GM18508 (cell line): ENCODE results near the gene TOR2A.

Experiments
- ATAC-seq: cut with Tn5 transposase; IDR thresholded peaks from one replicate; pipeline ENCODE4 v1.9.1; 2021; ENCODE audit warnings: moderate number of reproducible peaks; ENCODE audit not compliant: insufficient read depth, unreplicated experiment

The TOR2A gene

GRCh38 chr9:127723444-127723843 lies 11.7 kb downstream of the TOR2A start:
- ATAC-seq, result no peak

- no peak for ATAC-seq
These were observed 12.1 kb downstream of the TOR2A start for GRCh38 chr9:127723013-127723412.

- ATAC-seq, result no peak
These were observed 12.9 kb downstream of the TOR2A start for GRCh38 chr9:127722055-127722745.

DNA sequence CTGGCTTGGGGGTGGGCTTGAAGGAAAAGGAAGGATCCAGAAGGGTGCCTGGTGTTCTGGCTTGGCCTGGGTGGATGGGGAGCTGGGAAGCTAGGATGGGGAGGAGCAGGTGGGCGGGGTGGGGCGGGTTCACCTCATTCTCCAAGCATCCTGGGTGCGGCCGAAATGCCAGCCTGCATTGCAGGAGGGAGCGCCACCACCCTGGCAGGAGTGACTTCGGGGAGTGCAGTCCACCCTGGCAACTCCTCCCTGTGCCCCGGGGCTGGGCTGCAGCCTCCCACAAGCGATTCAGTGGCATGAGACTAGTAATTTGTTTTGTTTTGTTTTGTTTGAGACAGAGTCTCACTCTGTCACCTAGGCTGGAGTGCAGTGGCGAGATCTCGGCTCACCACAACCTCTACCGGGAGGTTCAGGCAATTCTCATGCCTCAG lies 13.7 kb downstream of the TOR2A start:
- ATAC-seq, result no peak

DNA sequence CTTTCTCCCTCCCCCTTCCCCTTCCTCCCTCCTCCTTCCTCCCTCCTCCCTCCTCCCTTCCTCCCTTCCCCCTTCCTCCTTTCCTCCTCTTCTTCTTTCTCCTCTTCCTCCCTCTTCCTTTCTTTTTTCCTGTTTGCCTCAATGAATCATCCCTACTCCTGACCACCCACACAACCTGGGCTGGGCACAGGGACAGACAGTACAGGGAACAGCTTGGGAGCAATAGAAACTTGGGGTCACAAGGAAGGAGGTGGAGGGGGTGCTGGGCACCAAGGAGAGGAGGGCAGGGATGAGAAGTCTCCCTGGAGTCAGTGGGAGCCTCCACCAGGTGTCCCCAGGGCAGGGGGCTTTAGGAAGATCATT lies 14.2 kb downstream of the TOR2A start:
- no peak for ATAC-seq

GRCh38 chr9:127720031-127720864 lies 14.8 kb downstream of the TOR2A start:
- ATAC-seq, result no peak

DNA sequence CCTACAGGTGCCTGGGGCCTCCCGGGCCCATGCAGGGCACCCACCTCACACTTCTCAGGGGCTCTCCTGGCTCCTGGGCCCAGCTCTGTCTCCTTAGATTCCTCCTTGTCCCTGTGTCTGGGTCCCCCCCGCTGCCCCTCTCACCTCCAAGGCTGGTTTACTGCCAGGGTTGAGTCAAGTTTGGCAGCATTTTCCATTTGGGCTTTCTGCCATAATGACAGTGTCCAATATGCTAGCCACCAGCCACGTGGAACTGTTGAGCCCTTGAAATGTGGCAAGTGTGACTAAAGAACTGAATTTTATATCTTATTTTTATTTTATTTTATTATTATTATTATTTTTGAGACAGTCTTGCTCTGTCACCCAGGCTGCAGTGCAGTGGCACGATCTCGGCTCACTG lies 17.3 kb downstream of the TOR2A start:
- ATAC-seq, result no peak

GRCh38 chr9:127716412-127716811 lies 18.7 kb downstream of the TOR2A start:
- ATAC-seq, result no peak

DNA sequence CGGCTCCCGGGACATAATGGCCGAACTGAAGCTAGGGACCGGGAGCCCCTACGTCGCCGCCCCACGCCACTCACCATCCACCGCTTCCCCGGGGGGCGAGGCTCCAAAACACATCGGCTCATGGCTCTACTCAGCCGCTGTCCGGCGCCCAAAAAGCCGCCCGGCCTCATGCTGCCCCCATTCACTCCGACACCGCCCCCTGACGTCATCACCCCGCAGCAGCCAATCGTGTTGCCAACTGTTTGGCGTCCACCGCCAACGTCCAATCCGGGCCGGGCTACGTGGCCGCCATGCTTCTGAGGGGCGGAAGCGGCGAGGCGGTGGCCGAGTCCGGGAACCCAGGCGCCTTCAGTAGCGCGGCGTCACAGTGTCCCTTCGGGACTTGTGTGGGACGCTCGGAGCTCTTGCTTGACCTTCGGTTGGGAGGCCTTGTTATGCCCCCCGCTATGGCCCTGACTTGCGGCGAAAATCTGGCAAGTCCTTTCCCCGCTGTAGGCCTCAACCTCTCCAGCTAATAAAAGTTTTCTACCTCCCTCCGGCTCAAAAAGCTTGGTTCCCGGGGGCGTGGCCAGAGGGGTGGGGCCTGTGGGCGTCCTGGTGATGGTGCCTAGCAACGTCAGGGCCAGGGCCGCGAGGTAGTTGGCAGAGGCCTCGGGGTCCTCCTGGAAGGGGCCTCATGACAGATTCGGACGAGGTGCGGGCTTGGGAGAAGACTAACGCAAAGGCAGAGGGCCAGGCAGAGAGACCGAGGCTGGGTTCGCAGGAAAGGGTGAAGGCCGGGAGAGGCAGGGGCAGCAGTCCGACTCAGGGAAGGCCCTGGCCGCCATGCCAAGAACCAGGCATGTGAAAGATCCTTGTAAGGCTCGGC lies 19.4 kb downstream of the TOR2A start, which contains the start of the genes PTRH1 and TTC16:
TSS of gene PTRH1 (minus strand) at position 194 of the 868 bp plus-strand sequence. CDS start at position 170, 24 bp downstream.
TSS of gene TTC16 (plus strand) at position 610 of the 868 bp plus-strand sequence. CDS start at position 677, 67 bp downstream.
- ATAC-seq, result peak; percentile 58

- no peak for ATAC-seq
These were observed 20.1 kb downstream of the TOR2A start for GRCh38 chr9:127714951-127715469.

GRCh38 chr9:127714020-127714750 lies 20.9 kb downstream of the TOR2A start:
- ATAC-seq, result no peak

DNA sequence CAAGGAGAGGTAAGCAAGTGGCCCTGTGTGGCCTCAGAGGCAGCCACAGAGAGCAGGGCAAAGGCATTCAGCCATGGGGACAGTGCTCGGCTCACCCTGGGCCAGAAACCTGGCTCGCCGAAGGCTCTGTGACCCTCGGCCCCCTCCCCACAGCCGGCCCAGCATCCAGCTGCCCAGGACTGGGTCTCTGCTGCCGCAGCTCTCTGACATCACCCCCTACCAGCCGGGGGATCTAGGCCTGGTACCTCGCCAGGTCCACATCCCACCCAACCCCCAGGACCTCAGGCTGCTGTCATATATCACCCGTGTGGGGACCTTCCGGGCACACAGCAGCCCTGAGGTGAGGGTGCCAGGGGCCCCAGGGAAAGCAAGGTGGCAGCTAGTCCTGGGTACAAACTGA lies 22.2 kb downstream of the TOR2A start:
- ATAC-seq, result no peak

GRCh38 chr9:127712371-127712770 lies 22.7 kb downstream of the TOR2A start:
- ATAC-seq, result no peak

DNA sequence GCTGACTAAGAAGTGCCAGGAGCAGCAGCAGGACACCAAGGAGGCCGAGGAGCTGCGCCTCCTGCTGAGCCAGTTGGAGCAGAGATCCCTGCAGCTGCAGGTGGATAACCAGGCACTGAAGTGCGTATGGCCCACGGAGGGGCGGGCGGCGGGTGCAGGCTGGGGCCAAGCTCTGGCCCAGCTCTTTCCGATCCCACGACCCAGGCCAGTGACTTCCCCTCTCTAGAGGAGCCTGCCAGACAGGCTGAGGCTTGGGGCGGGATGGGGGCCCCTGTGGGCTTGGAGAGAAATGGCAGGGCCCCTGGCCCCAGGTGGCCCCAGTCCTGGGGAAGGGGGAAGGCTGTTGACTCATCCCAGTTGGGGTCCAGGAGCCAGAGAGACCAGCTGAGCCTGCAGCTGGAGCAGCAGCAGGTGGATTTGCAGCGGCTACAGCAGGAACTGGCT lies 23.2 kb downstream of the TOR2A start:
- no peak for ATAC-seq

- ATAC-seq, result no peak
These were observed 23.8 kb downstream of the TOR2A start for GRCh38 chr9:127711226-127711701.

DNA sequence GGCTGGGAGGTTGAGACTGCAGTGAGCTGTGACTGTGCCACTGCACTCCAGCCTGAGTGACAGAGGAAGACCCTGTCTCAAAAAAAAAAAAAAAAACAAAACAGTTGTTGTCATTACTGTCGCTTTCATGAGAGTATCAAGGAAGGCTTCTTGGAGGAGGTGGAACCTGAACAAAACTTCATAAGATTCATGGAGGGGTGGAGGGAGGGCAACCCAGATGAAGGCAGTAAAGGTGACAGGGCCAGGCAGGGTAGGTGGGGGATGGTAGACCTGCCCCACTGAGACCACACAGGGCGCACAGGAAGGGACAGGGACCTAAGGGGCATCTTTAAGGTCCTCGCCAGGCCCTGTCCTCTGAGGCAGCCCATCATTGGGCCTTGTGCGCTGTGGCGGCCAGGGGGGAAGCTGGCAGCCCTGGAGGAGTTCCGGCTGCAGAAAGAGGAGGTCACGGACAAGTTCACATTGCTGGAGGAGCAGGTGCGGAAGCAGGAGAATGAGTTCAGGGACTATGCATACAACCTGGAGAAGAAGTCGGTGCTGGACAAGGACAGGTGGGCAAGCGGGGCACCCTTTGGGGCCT lies 24.8 kb downstream of the TOR2A start:
- ATAC-seq, result no peak

DNA sequence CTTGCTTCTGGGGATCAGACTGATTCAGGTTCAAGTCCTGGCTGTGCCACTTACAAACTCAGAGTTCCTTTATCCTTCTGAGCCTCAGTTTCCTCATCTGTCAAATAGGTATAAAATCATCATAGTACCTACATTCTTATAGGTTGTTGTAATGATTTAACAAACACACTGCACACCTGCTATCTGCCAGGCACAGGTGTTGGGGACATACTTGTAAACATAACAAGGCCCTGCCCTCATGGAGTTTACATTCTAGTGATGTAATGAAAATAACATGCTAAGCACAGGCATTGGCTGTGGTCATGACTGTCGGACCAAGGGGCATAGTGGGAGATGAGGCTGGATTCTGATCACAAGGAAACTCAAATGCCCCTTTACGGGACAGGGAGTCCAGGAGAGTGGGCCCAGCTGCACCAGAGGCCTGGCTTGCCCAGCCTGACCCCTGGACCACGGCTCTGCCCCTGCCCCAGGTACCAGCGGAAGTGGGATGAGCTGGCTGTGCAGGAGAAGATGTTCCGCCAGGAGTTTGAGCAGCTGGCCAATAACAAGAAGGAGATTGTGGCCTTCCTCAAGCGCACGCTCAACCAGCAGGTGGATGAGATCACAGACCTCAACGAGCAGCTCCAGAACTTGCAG lies 26.0 kb downstream of the TOR2A start:
- ATAC-seq, result no peak

DNA sequence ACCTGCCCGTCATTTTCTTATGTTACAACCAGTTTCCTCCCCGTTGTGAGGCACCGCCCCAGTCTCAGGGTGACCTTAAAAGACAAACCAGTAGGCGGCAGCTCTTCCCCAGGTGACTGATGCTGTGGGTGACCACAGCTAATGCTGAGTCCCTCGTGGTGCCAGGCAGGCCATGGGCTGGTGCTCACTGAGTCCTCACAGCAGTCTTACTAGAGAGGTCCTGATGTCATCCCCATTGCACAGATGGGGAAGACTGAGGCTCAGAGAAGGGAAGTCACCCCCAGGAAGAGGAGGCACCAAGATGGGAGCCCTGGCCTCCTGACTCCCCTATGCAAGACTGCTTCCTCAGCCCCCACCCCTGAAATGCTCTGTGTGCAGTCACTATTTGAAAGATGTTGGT lies 27.3 kb downstream of the TOR2A start:
- no peak for ATAC-seq

DNA sequence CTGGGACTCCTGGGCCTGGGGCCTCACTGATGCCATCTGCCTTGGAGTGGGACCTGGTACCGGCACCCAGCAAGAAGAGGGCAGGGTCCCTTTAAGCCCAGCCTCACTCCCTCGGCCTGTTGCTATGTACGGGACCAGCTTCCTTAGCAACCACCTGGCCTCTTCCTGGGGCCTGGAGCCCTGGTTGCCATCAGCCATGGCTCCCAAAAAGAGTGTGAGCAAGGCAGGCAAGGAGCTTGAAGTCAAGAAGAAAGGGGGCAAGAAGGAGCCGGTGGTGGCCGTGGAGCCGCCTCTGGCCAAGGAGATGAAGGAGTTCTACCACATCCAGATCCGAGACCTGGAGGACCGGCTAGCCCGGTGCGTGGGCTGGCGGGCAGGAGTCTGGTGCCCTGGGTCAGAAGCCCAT lies 28.3 kb downstream of the TOR2A start, which contains the start of gene CFAP157:
TSS of gene CFAP157 (plus strand) at position 153 of the 406 bp plus-strand sequence. CDS start at position 197, 44 bp downstream.
- ATAC-seq, result no peak
